A549 (cell line): Measurements from ENCODE around the gene CFAP119. TPM values are rescaled to one million over a fixed set of nuclear protein-coding genes. Genes with fewer than 3 reads are reported as not detected.

Experiments used
- ATAC-seq, 2 experiments: fragments of 200-7000 bp in 1 of 2; fragments of >200 bp in 1 of 2; cut with Nextera tagmentation in 1 of 2; cut with Tn5 transposase in 1 of 2; 3 replicates each; pipeline versions ENCODE4 v1.8.0 to v1.9.1; 2018 to 2020; ENCODE audit warnings: mild to moderate bottlenecking in 1 of 2, moderate library complexity in 1 of 2
- CTCF ChIA-PET: fragments of 300-600 bp; sonication (Branson Sonifier 250); formaldehyde crosslinking; extraction: SDS; loops from one replicate; lab custom pipeline; 2021; ENCODE audit warnings: antibody characterized with exemption, inconsistent platforms; lab: Yijun Ruan, JAX
- POLR2A ChIA-PET: fragments of 350-600 bp; formaldehyde crosslinking; extraction: SDS; loops from one replicate; lab custom pipeline; 2021; ENCODE audit warnings: antibody characterized with exemption, inconsistent platforms; lab: Yijun Ruan, JAX
- DNase-seq, 2 experiments: peaks; one replicate each; pipeline versions ENCODE4 v3.0.0 to v3.0.0-alpha.2; 2011 to 2016; ENCODE audit warnings: low read depth in 1 of 2, low spot score in 1 of 2
- FAIRE-seq: peaks from 2 replicates; lab custom pipeline; 2011; peaks lifted over from hg19 to GRCh38; lab: Jason Lieb, UNC
- H3K27ac ChIP-seq, 2 experiments: fragments of >200 bp; sonication (Bioruptor Twin); formaldehyde crosslinking; 3 replicates each; pipeline ENCODE4 v1.5.1; 2016 to 2017
- H3K4me1 ChIP-seq: fragments of >200 bp; sonication (Bioruptor Twin); formaldehyde crosslinking; 3 replicates; pipeline ENCODE4 v1.6.1; 2016
- H3K4me2 ChIP-seq: fragments of >200 bp; sonication (Bioruptor Twin); formaldehyde crosslinking; 3 replicates; pipeline ENCODE4 v1.6.1; 2016
- H3K4me3 ChIP-seq: fragments of >200 bp; sonication (Bioruptor Twin); formaldehyde crosslinking; 3 replicates; pipeline ENCODE4 v1.5.1; 2016
- H3K9me3 ChIP-seq: fragments of >200 bp; sonication (Bioruptor Twin); formaldehyde crosslinking; 3 replicates; pipeline ENCODE4 v1.6.1; 2016
- CEBPB ChIP-seq, 2 experiments: fragments of >200 bp in 1 of 2; sonication (Bioruptor Twin) in 1 of 2; formaldehyde crosslinking in 1 of 2; IDR thresholded peaks; 2 replicates each; pipeline ENCODE4 v1.6.1; 2012 to 2016
- E2F6 ChIP-seq: IDR thresholded peaks from 2 replicates; pipeline ENCODE4 v1.6.1; 2012; ENCODE audit warnings: low read depth, borderline replicate concordance
- ESRRA ChIP-seq: fragments of 150-350 bp; IDR thresholded peaks from 2 replicates; pipeline ENCODE4 v1.6.1; 2014; ENCODE audit warnings: mild to moderate bottlenecking, low read length, borderline replicate concordance
- FOSB ChIP-seq: fragments of 250-450 bp; sonication (Bioruptor Pico); IDR thresholded peaks from 2 replicates; pipeline ENCODE4 v1.5.0; 2020; ENCODE audit warnings: mild to moderate bottlenecking, moderate library complexity
- FOXS1 ChIP-seq: fragments of 250-450 bp; sonication (Bioruptor Pico); IDR thresholded peaks from 2 replicates; pipeline ENCODE4 v1.5.0; 2020; ENCODE audit warnings: mild to moderate bottlenecking, moderate library complexity
- GATA3 ChIP-seq: IDR thresholded peaks from 2 replicates; pipeline ENCODE4 v1.6.1; 2012; ENCODE audit warnings: borderline replicate concordance
- HOXA7 ChIP-seq: fragments of 250-450 bp; sonication (Bioruptor Pico); IDR thresholded peaks from 2 replicates; pipeline ENCODE4 v1.5.0; 2020; ENCODE audit warnings: mild to moderate bottlenecking, moderate library complexity
- HOXB13 ChIP-seq: fragments of 250-450 bp; sonication (Bioruptor Pico); IDR thresholded peaks from 2 replicates; pipeline ENCODE4 v1.5.0; 2020; ENCODE audit warnings: low read depth, mild to moderate bottlenecking, moderate library complexity
- JUN ChIP-seq, 2 experiments: fragments of >200 bp; sonication (Bioruptor Twin); formaldehyde crosslinking; IDR thresholded peaks; 2 replicates in 1 of 2; 3 replicates in 1 of 2; pipeline ENCODE4 v1.6.1; 2016 to 2017
- KDM1A ChIP-seq: fragments of 200-600 bp; sonication (generic); IDR thresholded peaks from 2 replicates; pipeline ENCODE4 v1.6.1; 2016; ENCODE audit warnings: low read depth, mild to moderate bottlenecking
- MAZ ChIP-seq: fragments of 150-350 bp; IDR thresholded peaks from 2 replicates; pipeline ENCODE4 v1.6.1; 2014; ENCODE audit warnings: antibody characterized with exemption, low read depth, low read length, borderline replicate concordance
- MYC ChIP-seq: IDR thresholded peaks from 2 replicates; pipeline ENCODE4 v1.6.1; 2012; ENCODE audit warnings: mild to moderate bottlenecking, inconsistent platforms, low read length, improper control_type of control experiment, borderline replicate concordance
- NPAS2 ChIP-seq: fragments of 250-450 bp; sonication (Bioruptor Pico); IDR thresholded peaks from 2 replicates; pipeline ENCODE4 v1.8.0; 2022; ENCODE audit warnings: mild to moderate bottlenecking, moderate library complexity, borderline replicate concordance
- POLR2A ChIP-seq: IDR thresholded peaks from 2 replicates; pipeline ENCODE4 v1.6.1; 2012; ENCODE audit warnings: mild to moderate bottlenecking, low read length
- RAD21 ChIP-seq, 2 experiments: fragments of >200 bp in 1 of 2; sonication (Bioruptor Twin) in 1 of 2; formaldehyde crosslinking in 1 of 2; IDR thresholded peaks in 1 of 2; conservative IDR thresholded peaks in 1 of 2; 2 replicates in 1 of 2; 3 replicates in 1 of 2; pipeline ENCODE4 v1.6.1; 2012 to 2018; ENCODE audit warnings: inconsistent platforms in 1 of 2
- RARB ChIP-seq: fragments of 250-450 bp; sonication (Bioruptor Pico); IDR thresholded peaks from 2 replicates; pipeline ENCODE4 v1.8.0; 2021; ENCODE audit warnings: mild to moderate bottlenecking, moderate library complexity
- RFX5 ChIP-seq: fragments of 450-650 bp; IDR thresholded peaks from 2 replicates; pipeline ENCODE4 v1.7.1; 2014; ENCODE audit warnings: antibody characterized with exemption, mild to moderate bottlenecking, moderate library complexity
- SREBF2 ChIP-seq: fragments of 450-650 bp; IDR thresholded peaks from 2 replicates; pipeline ENCODE4 v1.6.1; 2014; ENCODE audit warnings: mild to moderate bottlenecking, moderate library complexity
- ZSCAN20 ChIP-seq: fragments of 250-450 bp; sonication (Bioruptor Pico); IDR thresholded peaks from 2 replicates; pipeline ENCODE4 v1.8.0; 2022; ENCODE audit warnings: mild to moderate bottlenecking, moderate library complexity
- WGBS: methylation state at CpG from one replicate; pipeline ENCODE4 v1.1.6; 2017; ENCODE audit errors: missing lambda C conversion rate; 5-methylcytosine and 5-hydroxymethylcytosine counted together
- polyA plus RNA-seq, 4 experiments: library from polyadenylated mRNA; depleted of rRNA in 3 of 4; stranded (reverse); fragments of >200 nt; fragmentation: RNase III in 1 of 4; extraction: RNeasy Plus Mini Kit Qiagen cat#74134 plus additional on column Dnase treatment in 1 of 4; gene quantifications; 2 replicates in 3 of 4; 3 replicates in 1 of 4; pipeline ENCODE4 v1.2.3, GENCODE V29; 2011 to 2017
- TF ChIP-seq, protein P1 (sequence below): IDR thresholded peaks from 2 replicates; pipeline ENCODE4 v1.6.1; 2012
- TF ChIP-seq, protein P2 (sequence below): fragments of >200 bp; sonication (Bioruptor Twin); formaldehyde crosslinking; IDR thresholded peaks from 2 replicates; pipeline ENCODE4 v1.6.1; 2016
- TF ChIP-seq, protein P3 (sequence below): fragments of 450-650 bp; IDR thresholded peaks from 2 replicates; pipeline ENCODE4 v1.6.1; 2014; ENCODE audit warnings: antibody characterized with exemption
- TF ChIP-seq, protein P4 (sequence below): IDR thresholded peaks from 2 replicates; pipeline ENCODE4 v1.6.1; 2012
- TF ChIP-seq, protein P5 (sequence below): fragments of >200 bp; sonication (Bioruptor Twin); formaldehyde crosslinking; IDR thresholded peaks from 3 replicates; pipeline ENCODE4 v1.5.1; 2016

CFAP119 gene
- polyA plus RNA-seq, 2 of the 4 experiments (the other 2 are of a cell fraction) = 4.5 to 9.5 TPM

GRCh38 chr16:30793508-30794069 lies 31.7 kb upstream of the CFAP119 start:
- Histone ChIP-seq H3K9me3 (no peaks in the 10 kb centered on the region), H3K4me2 (no peak overlapping the region), H3K27ac (no peak overlapping the region), H3K4me3 (no peak overlapping the region), H3K4me1 (no peaks in the 10 kb centered on the region)
- FAIRE-seq = no peak
- 50% methylated on average over 2 of the region's 7 CpGs for whole genome bisulfite sequencing
- CTCF ChIA-PET = interaction anchor here (0.7 to 6.8 kb wide), 7 partner anchors 11 to 149 kb away, joined by 3 to 35 read pairs (median 4); no protein-coding TSS in a partner anchor
- DNase-seq = no peak
- POLR2A ChIA-PET = interaction anchor here (1.0 kb wide), 1 partner anchor 12 kb away, joined by 6 read pairs; no protein-coding TSS in a partner anchor
- peak; percentile 27 to 30; a peak in 3 of 6 replicates for ATAC-seq
- TF ChIP-seq CEBPB (IDR thresholded peaks at IDR 0.05) (no peak), NPAS2 (no peak), MYC (no peak), GATA3 (no peak)

- no peak for TF ChIP-seq ZSCAN20 (CRISPR knock-in tag)
These were observed 25.9 kb upstream of the CFAP119 start for GRCh38 chr16:30787613-30788378.

GRCh38 chr16:30786936-30787612 lies 25.2 kb upstream of the CFAP119 start, which contains the start of gene ZNF629:
TSS of gene ZNF629 (minus strand) at chr16:30787205. CDS start at chr16:30784482, 2,723 bp downstream.
- peak within 1 kb of the TSS; percentile 96 for H3K4me2 ChIP-seq
- H3K4me1 ChIP-seq = peaks cover 17% of the 10 kb centered on the region
- FAIRE-seq (no peak), DNase-seq (peak; percentile 77), ATAC-seq (peak; percentile 82 to 89)
- POLR2A ChIA-PET = interaction anchor here (0.6 to 1.6 kb wide), 5 partner anchors 12 to 88 kb away, joined by 3 to 66 read pairs (median 3); a partner anchor contains a TSS
- no peaks in the 10 kb centered on the region for H3K9me3 ChIP-seq
- 5% methylated on average over 23 of the region's 37 CpGs for WGBS
- H3K4me3 ChIP-seq = peak within 1 kb of the TSS; percentile 98
- H3K27ac ChIP-seq = peak within 1 kb of the TSS; percentile 97 to 99
- CTCF ChIA-PET = interaction anchor here (1.5 to 2.7 kb wide), 3 partner anchors 11 to 155 kb away, joined by 3 to 8 read pairs (median 4); no protein-coding TSS in a partner anchor
- TF ChIP-seq RFX5 (no peak), E2F6 (no peak; the same call in 1 of the 2 replicates), POLR2A (peak; percentile 34; the same call in 1 of the 2 replicates), ZSCAN20 (CRISPR knock-in tag) (no peak), HOXA7 (CRISPR knock-in tag) (no peak), JUN (IDR thresholded peaks at IDR 0.05) (peak in 1 of 2 experiments; percentile 61; a peak in 2 of 5 replicates), RAD21 (conservative IDR thresholded peaks at IDR 0.05 in 1 of 2, IDR thresholded peaks at IDR 0.05 in 1 of 2) (peak in 1 of 2 experiments; percentile 21; a peak in 2 of 5 replicates), SREBF2 (no peak), HOXB13 (CRISPR knock-in tag) (no peak), FOSB (CRISPR knock-in tag) (no peak), ESRRA (0 out of 2 replicates have a peak, but pooled peaks have one; percentile 24), FOXS1 (CRISPR knock-in tag) (no peak), MAZ (peak; percentile 47; the same call in 1 of the 2 replicates), RARB (CRISPR knock-in tag) (no peak), KDM1A (no peak), GATA3 (no peak)
- TF ChIP-seq, protein P1, sequence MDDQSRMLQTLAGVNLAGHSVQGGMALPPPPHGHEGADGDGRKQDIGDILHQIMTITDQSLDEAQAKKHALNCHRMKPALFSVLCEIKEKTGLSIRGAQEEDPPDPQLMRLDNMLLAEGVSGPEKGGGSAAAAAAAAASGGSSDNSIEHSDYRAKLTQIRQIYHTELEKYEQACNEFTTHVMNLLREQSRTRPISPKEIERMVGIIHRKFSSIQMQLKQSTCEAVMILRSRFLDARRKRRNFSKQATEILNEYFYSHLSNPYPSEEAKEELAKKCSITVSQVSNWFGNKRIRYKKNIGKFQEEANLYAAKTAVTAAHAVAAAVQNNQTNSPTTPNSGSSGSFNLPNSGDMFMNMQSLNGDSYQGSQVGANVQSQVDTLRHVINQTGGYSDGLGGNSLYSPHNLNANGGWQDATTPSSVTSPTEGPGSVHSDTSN = no peak
- TF ChIP-seq, protein P2, sequence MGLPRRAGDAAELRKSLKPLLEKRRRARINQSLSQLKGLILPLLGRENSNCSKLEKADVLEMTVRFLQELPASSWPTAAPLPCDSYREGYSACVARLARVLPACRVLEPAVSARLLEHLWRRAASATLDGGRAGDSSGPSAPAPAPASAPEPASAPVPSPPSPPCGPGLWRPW = no peak
- TF ChIP-seq, protein P3, sequence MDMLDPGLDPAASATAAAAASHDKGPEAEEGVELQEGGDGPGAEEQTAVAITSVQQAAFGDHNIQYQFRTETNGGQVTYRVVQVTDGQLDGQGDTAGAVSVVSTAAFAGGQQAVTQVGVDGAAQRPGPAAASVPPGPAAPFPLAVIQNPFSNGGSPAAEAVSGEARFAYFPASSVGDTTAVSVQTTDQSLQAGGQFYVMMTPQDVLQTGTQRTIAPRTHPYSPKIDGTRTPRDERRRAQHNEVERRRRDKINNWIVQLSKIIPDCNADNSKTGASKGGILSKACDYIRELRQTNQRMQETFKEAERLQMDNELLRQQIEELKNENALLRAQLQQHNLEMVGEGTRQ = no peak
- TF ChIP-seq, protein P4, sequence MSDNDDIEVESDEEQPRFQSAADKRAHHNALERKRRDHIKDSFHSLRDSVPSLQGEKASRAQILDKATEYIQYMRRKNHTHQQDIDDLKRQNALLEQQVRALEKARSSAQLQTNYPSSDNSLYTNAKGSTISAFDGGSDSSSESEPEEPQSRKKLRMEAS = peak; percentile 64
- TF ChIP-seq, protein P5, sequence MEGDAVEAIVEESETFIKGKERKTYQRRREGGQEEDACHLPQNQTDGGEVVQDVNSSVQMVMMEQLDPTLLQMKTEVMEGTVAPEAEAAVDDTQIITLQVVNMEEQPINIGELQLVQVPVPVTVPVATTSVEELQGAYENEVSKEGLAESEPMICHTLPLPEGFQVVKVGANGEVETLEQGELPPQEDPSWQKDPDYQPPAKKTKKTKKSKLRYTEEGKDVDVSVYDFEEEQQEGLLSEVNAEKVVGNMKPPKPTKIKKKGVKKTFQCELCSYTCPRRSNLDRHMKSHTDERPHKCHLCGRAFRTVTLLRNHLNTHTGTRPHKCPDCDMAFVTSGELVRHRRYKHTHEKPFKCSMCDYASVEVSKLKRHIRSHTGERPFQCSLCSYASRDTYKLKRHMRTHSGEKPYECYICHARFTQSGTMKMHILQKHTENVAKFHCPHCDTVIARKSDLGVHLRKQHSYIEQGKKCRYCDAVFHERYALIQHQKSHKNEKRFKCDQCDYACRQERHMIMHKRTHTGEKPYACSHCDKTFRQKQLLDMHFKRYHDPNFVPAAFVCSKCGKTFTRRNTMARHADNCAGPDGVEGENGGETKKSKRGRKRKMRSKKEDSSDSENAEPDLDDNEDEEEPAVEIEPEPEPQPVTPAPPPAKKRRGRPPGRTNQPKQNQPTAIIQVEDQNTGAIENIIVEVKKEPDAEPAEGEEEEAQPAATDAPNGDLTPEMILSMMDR = no peak

More at GRCh38 chr16:30787613-30788378, 25.9 kb upstream of the CFAP119 start:
- ATAC-seq (peak; percentile 2; a peak in 3 of 6 replicates), FAIRE-seq (no peak), DNase-seq (no peak)
- Histone ChIP-seq H3K4me1 (peaks cover 17% of the 10 kb centered on the region), H3K4me2 (peak overlapping the region; percentile 96), H3K4me3 (peak overlapping the region; percentile 98), H3K9me3 (no peaks in the 10 kb centered on the region), H3K27ac (peak overlapping the region; percentile 97 to 99)
- ChIA-PET CTCF (interaction anchor here (1.5 to 2.7 kb wide), 3 partner anchors 10 to 154 kb away, joined by 3 to 8 read pairs (median 4); no protein-coding TSS in a partner anchor), POLR2A (interaction anchor here (1.0 to 1.6 kb wide), 4 partner anchors 12 to 48 kb away, joined by 3 to 66 read pairs (median 3); a partner anchor contains a TSS)
- WGBS = 69% methylated on average over 11 of the region's 11 CpGs
